ENCODE results near the gene NMD3.

DNA sequence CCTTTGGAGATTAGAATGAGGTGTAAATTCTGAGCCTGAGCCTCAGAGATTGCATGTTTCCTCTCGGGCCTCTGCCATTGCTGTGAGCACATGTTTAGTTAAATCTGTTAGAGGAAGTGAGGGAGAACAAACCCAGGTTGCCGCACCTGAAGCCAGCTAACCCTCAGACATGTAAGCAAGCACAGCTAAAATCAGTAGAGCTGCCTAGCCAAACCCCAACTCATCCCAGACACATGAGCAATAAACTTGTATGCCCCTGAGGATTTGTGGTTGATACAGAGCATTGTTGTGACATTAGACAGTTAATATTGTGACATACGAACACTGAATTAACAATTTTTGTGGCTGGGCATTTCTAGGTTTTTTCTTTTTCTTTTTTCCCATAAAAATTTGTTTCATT lies 41.9 kb downstream of the NMD3 start:
- TF ChIP-seq, protein P1, sequence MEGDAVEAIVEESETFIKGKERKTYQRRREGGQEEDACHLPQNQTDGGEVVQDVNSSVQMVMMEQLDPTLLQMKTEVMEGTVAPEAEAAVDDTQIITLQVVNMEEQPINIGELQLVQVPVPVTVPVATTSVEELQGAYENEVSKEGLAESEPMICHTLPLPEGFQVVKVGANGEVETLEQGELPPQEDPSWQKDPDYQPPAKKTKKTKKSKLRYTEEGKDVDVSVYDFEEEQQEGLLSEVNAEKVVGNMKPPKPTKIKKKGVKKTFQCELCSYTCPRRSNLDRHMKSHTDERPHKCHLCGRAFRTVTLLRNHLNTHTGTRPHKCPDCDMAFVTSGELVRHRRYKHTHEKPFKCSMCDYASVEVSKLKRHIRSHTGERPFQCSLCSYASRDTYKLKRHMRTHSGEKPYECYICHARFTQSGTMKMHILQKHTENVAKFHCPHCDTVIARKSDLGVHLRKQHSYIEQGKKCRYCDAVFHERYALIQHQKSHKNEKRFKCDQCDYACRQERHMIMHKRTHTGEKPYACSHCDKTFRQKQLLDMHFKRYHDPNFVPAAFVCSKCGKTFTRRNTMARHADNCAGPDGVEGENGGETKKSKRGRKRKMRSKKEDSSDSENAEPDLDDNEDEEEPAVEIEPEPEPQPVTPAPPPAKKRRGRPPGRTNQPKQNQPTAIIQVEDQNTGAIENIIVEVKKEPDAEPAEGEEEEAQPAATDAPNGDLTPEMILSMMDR (IDR thresholded peaks at IDR 0.05), result no peak
- TF ChIP-seq POLR2A (IDR thresholded peaks at IDR 0.05), result no peak
